GM10248 (cell line): ENCODE measurements around the gene PAM.

Experiments used
- CTCF ChIA-PET: fragments of 300-600 bp; sonication (Branson Sonifier 250); formaldehyde crosslinking; extraction: SDS; loops from one replicate; lab custom pipeline; 2021; ENCODE audit warnings: antibody characterized with exemption; lab: Yijun Ruan, JAX
- POLR2A ChIA-PET: fragments of 350-650 bp; sonication (Branson Sonifier 250); formaldehyde crosslinking; extraction: SDS; loops from one replicate; lab custom pipeline; 2020; ENCODE audit warnings: antibody characterized with exemption; lab: Yijun Ruan, JAX
- DNase-seq: peaks from one replicate; pipeline ENCODE4 v3.0.0; 2012; ENCODE audit errors: extremely low spot score
- CTCF ChIP-seq: IDR thresholded peaks from 2 replicates; pipeline ENCODE4 v1.5.1; 2012; ENCODE audit warnings: mild to moderate bottlenecking, low read depth; ENCODE audit errors: extremely low read depth, missing control alignments, control extremely low read depth

PAM gene

GRCh38 chr5:102733534-102733933 lies 21.6 kb upstream of the PAM start:
- POLR2A ChIA-PET, result no interaction called here
- CTCF ChIA-PET, result interaction anchor here (1.0 to 1.4 kb wide), 2 partner anchors 14 to 66 kb away, joined by 3 to 5 read pairs; no protein-coding TSS in a partner anchor
- no peak for DNase-seq
- TF ChIP-seq CTCF, result no peak

DNA sequence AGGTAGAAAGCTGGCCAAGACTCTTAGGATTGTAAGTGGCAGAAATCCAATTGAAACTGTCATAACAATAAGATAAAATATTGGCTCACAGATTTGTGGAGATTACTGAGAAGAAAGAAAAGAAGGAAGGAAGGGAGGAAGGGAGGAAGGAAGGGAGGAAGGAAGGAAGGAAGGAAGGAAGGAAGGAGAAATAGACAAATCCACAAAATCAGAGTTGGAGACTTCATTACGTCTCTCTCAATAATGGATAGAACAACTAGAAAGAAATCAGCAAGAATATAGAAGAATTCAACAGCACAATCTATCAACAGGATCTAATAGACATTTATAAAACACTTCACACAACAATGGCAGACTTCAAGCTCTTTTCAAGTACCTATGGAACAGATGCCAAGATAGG lies 17.9 kb upstream of the PAM start:
- POLR2A ChIA-PET, result no interaction called here
- CTCF ChIA-PET, result interaction anchor here (1.3 kb wide), 1 partner anchor 17 kb away, joined by 3 read pairs; no protein-coding TSS in a partner anchor
- no peak for TF ChIP-seq CTCF

DNA sequence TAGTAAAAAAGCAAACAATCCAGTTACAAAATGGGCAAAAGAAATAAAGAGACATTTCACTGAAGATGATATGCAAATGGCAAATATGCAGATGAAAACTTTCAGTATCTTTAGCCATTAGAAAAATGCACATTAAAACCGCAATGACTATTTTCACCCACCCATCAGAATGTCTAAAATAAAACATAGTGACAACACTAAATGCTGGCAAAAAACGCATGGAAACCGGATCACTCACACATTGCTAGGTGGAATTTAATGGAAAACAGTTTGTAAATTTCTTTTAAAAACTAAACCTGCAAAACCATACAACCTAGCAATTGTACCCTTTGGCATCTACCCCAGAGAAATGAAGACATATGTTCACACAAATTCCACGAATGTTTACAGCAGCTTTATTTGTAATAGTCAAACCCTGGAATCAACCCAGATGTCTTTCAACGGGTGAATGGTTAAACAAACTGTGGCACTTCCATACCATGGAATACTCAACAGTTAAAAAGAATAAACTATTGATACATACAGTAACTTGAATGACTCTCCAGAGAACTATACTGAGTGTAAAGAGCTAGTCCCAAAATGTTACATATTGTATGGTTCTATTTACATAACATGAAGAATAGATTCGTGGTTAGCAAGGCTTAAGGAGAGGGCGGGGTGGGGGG lies 17.2 kb upstream of the PAM start:
- no peak for DNase-seq
- TF ChIP-seq CTCF, result no peak
- ChIA-PET CTCF (interaction anchor here (1.3 kb wide), 1 partner anchor 18 kb away, joined by 3 read pairs; no protein-coding TSS in a partner anchor), POLR2A (no interaction called here)

More for the DNA sequence above, 17.9 kb upstream of the PAM start:
- no peak for DNase-seq

DNA sequence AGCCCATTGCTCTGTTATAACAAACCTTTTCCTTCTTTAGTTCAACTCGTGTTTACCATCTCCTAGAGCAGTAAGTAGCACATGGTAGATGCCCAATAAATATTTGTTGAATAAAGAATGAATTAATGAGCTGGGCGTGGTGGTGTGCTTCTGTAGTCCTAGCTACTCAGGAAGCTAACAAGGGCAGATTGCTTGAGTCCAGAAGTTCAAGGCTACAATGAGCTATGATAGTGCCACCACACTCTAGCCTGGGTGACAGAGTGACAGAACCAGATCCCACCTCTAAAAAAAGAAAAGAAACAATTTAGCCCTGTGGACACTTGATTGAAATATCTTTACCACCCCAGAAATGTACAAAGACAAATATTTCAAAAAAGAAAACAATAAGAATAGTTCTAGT lies 14.6 kb upstream of the PAM start:
- ChIA-PET POLR2A (no interaction called here), CTCF (interaction anchor here (0.9 kb wide), 1 partner anchor 471 kb away, joined by 3 read pairs; no protein-coding TSS in a partner anchor)
- no peak for DNase-seq
- TF ChIP-seq CTCF, result no peak

DNA sequence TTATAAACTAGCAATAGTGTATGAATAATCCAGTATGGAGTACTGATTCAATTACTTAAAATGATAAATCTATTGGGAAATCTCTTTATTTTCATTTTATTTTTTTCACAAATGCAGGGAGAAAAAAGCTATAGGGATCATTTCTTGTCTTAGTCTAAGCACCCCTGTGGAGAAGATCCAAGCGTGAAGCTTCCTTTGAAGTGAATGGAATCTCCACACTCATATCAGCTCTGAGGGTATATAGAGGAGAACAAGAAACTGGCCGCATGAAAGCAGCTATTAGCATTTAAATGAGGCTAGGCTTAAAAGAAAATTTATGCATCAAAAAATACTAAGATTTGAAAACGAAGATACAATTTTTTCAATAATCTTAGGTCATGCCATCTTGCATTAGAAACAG lies 12.9 kb upstream of the PAM start:
- CTCF ChIA-PET, result interaction anchor here (1.3 kb wide), 1 partner anchor 38 kb away, joined by 3 read pairs; no protein-coding TSS in a partner anchor
- DNase-seq, result no peak
- POLR2A ChIA-PET, result no interaction called here
- no peak for TF ChIP-seq CTCF

DNA sequence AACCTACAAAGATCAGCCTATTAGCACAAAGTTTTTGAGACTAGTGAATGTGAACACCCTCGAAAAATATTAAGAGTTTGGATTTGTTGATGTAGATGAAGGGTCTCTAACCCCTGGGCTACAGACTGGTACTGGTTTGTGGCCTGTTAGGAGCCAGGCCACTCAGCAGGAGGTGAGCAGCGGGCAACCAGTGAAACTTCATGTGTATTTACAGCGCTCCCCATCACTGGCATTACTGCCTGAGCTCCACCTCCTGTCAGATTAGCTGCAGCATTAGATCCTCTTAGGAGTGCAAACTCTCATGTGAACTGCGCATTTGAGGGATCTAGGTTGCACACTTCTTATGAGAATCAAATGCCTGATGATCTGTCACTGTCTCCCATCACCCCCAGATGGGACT lies 11.2 kb upstream of the PAM start:
- POLR2A ChIA-PET, result no interaction called here
- no peak for DNase-seq
- CTCF ChIA-PET, result interaction anchor here (1.4 kb wide), 1 partner anchor 10 kb away, joined by 3 read pairs; no protein-coding TSS in a partner anchor
- TF ChIP-seq CTCF, result no peak
